ENCODE results near the gene AVPR2.

DNA sequence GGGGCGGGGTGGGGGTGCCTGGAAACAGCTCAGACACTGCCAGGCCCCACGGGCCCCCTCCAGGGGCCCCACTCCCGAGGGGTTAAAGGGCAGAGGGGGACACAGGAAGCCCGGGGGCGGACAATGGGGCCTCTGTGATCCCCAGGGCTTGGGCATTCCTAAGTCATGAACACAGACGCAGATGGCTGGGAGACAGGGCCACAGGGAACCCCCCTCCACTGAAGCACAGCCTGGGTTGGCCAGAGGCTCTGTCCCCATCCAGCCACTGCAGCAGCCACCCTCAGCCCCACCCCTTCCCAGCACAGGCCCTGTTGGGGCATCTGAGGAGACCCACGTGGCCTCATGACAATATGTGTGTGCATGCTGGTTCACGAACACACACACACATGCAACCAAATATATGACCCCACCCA is 22.4 kb upstream of the AVPR2 start:
- TF ChIP-seq EZH2 (IDR thresholded peaks at IDR 0.05; ENCODE audit: low read length, missing control alignments), result no peak
- TF ChIP-seq, protein P1, sequence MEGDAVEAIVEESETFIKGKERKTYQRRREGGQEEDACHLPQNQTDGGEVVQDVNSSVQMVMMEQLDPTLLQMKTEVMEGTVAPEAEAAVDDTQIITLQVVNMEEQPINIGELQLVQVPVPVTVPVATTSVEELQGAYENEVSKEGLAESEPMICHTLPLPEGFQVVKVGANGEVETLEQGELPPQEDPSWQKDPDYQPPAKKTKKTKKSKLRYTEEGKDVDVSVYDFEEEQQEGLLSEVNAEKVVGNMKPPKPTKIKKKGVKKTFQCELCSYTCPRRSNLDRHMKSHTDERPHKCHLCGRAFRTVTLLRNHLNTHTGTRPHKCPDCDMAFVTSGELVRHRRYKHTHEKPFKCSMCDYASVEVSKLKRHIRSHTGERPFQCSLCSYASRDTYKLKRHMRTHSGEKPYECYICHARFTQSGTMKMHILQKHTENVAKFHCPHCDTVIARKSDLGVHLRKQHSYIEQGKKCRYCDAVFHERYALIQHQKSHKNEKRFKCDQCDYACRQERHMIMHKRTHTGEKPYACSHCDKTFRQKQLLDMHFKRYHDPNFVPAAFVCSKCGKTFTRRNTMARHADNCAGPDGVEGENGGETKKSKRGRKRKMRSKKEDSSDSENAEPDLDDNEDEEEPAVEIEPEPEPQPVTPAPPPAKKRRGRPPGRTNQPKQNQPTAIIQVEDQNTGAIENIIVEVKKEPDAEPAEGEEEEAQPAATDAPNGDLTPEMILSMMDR (conservative IDR thresholded peaks at IDR 0.05 in 1 of 2, IDR thresholded peaks at IDR 0.05 in 1 of 2; ENCODE audit: low read depth in 1 of 2, low read length in 2 of 2), result no peak

Measured in fibroblast of lung (primary cell).